ENCODE measurements around the gene DYRK1A. TPM values are rescaled to one million over a fixed set of nuclear protein-coding genes. Genes with fewer than 3 reads are reported as not detected.
"Not testable (repeated sequence)": the region's sequence is repeated elsewhere in the genome, so short reads cannot be mapped to it uniquely, and the experiment has no call there.

The DYRK1A gene
- polyA plus RNA-seq, result 4.3 TPM

DNA sequence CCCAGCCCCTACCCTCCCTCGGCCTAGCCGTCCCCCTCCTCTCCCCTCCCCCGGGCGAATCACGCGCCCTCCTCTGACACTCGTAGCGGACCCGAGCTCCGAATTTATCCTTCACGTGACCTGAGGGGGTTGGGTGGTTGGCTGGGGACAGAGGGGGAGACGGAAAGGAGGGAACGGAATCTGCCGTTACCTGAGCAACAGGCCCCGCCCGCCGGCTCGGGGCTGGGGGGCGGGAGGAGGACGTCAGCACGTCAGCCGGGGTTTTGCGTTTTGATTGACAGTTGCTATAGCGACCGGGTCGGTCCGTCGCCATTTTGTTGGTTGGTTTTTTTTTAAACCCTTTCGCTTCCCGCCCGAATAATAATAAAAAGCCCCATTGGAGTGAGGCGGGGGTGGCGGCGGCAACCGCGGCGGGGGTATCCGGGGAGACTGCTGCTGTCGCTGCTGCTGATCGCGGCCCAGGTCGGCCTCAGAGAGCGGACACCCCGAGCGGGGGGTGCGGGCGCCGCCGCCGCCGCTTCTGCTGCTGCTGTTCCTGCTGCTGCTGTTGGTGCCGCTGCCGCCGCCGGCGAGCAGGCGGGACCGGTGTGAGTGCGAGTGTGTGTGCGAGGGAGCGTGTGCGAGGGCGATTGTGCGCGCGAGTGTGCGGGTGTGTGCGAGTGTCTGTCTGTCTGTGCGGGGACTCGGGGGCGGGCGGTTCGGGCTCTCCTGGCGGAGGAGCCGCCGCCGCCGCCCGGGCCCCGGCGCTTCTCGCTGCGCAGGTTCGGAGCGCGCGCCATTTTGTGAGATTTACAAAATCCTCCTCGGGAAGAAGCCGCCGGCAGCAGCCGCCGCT, at the start of gene DYRK1A:
DYRK1A (plus strand) TSS at position 292 of the 835 bp plus-strand sequence. CDS start 53,602 bp downstream, outside the sequence.
- peak within 1 kb of the TSS; percentile 99 to 100 (median 99) for H3K27ac Mint-ChIP-seq
- H3K4me1 Mint-ChIP-seq, result peaks cover 34 to 48% (median 46%) of the 10 kb centered on the region in 3 donors
- no peaks in the 10 kb centered on the region for H3K36me3 Mint-ChIP-seq
- H3K9me3 Mint-ChIP-seq, result peaks cover 0 to 4% (median 0%) of the 10 kb centered on the region in 3 donors
- no peaks in the 10 kb centered on the region for H3K27me3 Mint-ChIP-seq
- H3K4me3 Mint-ChIP-seq, result peak within 1 kb of the TSS; percentile 96 to 100 (median 98)

GRCh38 chr21:37319551-37319950, 47.0 kb upstream of the DYRK1A start:
- H3K4me3 Mint-ChIP-seq, result no peak overlapping the region
- no peak overlapping the region for H3K27ac Mint-ChIP-seq
- H3K9me3 Mint-ChIP-seq, result peaks cover 5 to 9% (median 8%) of the 10 kb centered on the region in 3 donors
- H3K27me3 Mint-ChIP-seq, result peaks cover 2% of the 10 kb centered on the region
- H3K36me3 Mint-ChIP-seq, result no peaks in the 10 kb centered on the region
- H3K4me1 Mint-ChIP-seq, result no peaks in the 10 kb centered on the region

- H3K9me3 Mint-ChIP-seq, result peaks cover 5 to 9% (median 7%) of the 10 kb centered on the region in 3 donors
- no peak overlapping the region for H3K27ac Mint-ChIP-seq
- H3K4me3 Mint-ChIP-seq, result no peak overlapping the region
- no peaks in the 10 kb centered on the region for H3K36me3 Mint-ChIP-seq
- H3K27me3 Mint-ChIP-seq, result no peaks in the 10 kb centered on the region
- no peaks in the 10 kb centered on the region for H3K4me1 Mint-ChIP-seq
These were observed 44.5 kb upstream of the DYRK1A start for GRCh38 chr21:37322084-37322483.

DNA sequence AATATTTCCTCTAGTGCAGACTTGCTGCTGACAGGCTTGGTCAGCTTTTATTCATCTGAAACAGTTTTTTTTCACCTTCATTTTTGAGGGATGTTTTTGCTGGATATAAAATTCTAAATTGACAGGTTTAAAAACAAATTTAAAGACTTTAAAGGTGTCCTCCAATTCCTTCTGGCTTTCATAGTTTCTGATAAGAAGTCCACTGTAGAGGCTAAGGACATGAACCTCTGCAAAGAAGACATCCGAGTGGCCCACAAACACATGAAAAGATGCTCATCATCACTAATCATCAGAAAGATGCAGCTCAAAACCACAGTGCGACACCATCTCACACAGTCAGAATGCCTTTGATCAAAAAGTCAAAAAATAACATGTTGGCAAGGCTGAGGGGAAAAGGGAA, 42.0 kb upstream of the DYRK1A start:
- Mint-ChIP-seq H3K4me1 (no peaks in the 10 kb centered on the region), H3K27ac (no peak overlapping the region), H3K9me3 (peaks cover 2 to 8% (median 3%) of the 10 kb centered on the region in 3 donors), H3K36me3 (no peaks in the 10 kb centered on the region), H3K27me3 (no peaks in the 10 kb centered on the region), H3K4me3 (no peak overlapping the region)

GRCh38 chr21:37328147-37328546, 38.4 kb upstream of the DYRK1A start:
- not testable (repeated sequence) for H3K4me3 Mint-ChIP-seq, H3K27ac Mint-ChIP-seq, H3K4me1 Mint-ChIP-seq, H3K27me3 Mint-ChIP-seq, H3K36me3 Mint-ChIP-seq, H3K9me3 Mint-ChIP-seq

DNA sequence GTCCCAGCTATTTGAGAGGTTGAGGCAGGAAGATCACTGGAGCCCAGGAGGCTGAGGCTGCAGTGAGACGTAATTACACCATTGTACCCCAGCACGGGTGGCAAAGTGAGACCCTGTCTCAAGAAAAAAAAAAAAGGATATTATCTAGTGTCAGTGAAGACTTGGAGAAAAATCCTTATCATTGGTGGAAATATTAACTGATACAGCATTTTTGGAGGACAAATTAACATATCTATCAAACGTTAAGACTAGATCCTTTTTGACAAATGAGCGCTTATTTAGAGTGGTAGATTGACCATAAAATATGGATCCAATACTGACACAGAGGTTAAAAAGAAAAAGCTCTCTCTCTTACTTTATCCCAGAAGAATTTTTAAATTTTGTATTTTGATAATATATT, 35.2 kb upstream of the DYRK1A start:
- Mint-ChIP-seq H3K36me3 (peaks cover 1% of the 10 kb centered on the region), H3K4me3 (no peak overlapping the region), H3K27ac (no peak overlapping the region), H3K4me1 (peaks cover 0 to 3% (median 0%) of the 10 kb centered on the region in 3 donors), H3K9me3 (peaks cover 0 to 2% (median 0%) of the 10 kb centered on the region in 3 donors), H3K27me3 (peaks cover 4% of the 10 kb centered on the region)

- Mint-ChIP-seq H3K27ac (no peak overlapping the region), H3K4me3 (no peak overlapping the region), H3K4me1 (peaks cover 0 to 3% (median 0%) of the 10 kb centered on the region in 3 donors), H3K27me3 (peaks cover 4% of the 10 kb centered on the region), H3K9me3 (peaks cover 0 to 2% (median 0%) of the 10 kb centered on the region in 3 donors), H3K36me3 (peaks cover 3% of the 10 kb centered on the region)
These were observed 31.5 kb upstream of the DYRK1A start for GRCh38 chr21:37335053-37335452.

GRCh38 chr21:37337179-37337578, 29.4 kb upstream of the DYRK1A start:
- Mint-ChIP-seq H3K27me3 (peaks cover 6% of the 10 kb centered on the region), H3K4me3 (no peak overlapping the region), H3K4me1 (peaks cover 0 to 3% (median 0%) of the 10 kb centered on the region in 3 donors), H3K36me3 (peaks cover 3% of the 10 kb centered on the region), H3K9me3 (peaks cover 0 to 4% (median 2%) of the 10 kb centered on the region in 3 donors), H3K27ac (no peak overlapping the region)

DNA sequence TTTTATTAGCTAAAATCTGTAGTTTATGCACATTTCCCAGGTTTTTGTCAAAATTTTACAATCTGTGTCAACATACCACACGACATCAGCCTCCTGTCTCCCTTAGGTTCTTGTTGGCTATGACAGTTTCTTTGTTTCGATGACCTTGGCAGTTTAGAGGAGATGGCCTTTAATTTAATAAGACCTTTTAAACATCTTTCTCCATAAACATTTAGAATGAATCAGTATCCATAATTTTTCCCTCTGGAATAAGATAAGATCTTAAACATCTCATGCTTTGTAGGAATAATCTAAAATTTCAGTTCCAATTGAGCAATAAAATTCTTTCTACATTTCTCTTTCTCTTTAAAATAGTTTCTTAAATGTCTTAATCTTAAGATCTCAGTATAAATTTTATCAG, 28.7 kb upstream of the DYRK1A start:
- peaks cover 0 to 4% (median 2%) of the 10 kb centered on the region in 3 donors for H3K9me3 Mint-ChIP-seq
- no peak overlapping the region for H3K27ac Mint-ChIP-seq
- H3K27me3 Mint-ChIP-seq, result peaks cover 6% of the 10 kb centered on the region
- peaks cover 3% of the 10 kb centered on the region for H3K36me3 Mint-ChIP-seq
- peaks cover 0 to 3% (median 0%) of the 10 kb centered on the region in 3 donors for H3K4me1 Mint-ChIP-seq
- H3K4me3 Mint-ChIP-seq, result no peak overlapping the region

DNA sequence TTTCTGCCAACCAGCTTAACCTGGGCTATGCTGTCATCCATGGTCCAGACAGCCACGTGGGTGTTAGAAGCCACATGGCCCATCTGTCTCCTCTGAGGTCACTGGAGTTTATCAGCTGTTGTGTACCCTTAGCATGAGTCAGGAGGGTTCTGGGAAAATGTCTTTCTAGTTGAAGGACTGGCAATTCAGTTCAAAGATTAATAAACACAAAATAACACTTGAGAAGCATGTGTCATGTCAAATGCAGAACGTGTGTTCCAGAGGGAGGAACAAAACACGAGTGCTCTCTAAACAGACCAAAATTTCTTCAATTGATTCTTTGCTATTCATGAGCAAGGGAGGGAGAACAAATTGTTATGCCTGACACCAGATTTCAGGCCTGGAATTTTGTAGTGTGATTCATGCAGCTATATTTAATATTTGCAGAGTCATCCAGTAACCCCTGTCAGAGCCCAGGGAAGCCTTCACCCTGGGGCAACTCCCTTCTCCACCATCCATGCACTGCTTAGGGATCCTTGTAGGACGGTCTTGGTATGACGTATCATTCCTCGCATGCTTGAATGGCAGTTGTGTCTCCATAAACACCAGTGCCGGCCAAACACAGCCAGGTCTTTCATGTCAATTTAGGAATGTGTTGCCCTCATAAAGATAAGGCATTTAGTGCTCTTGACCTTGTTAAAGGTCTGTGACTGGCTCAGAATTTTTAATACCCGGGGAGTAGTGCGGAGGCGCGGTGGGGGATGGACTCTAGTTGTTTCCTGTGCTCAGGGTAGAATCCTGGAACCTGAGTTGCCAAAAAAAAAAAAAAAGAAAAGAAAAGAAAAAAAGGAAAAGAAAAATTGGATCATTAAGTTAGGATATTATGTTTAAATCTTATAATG, 27.7 kb upstream of the DYRK1A start:
- H3K9me3 Mint-ChIP-seq, result peaks cover 0 to 4% (median 2%) of the 10 kb centered on the region in 3 donors
- H3K4me3 Mint-ChIP-seq, result no peak overlapping the region
- H3K4me1 Mint-ChIP-seq, result peaks cover 0 to 3% (median 0%) of the 10 kb centered on the region in 3 donors
- H3K27me3 Mint-ChIP-seq, result peaks cover 6% of the 10 kb centered on the region
- H3K36me3 Mint-ChIP-seq, result peaks cover 3% of the 10 kb centered on the region
- no peak overlapping the region for H3K27ac Mint-ChIP-seq

- no peak overlapping the region for H3K27ac Mint-ChIP-seq
- peaks cover 0 to 4% (median 2%) of the 10 kb centered on the region in 3 donors for H3K9me3 Mint-ChIP-seq
- no peak overlapping the region for H3K4me3 Mint-ChIP-seq
- peaks cover 0 to 2% (median 0%) of the 10 kb centered on the region in 3 donors for H3K4me1 Mint-ChIP-seq
- H3K36me3 Mint-ChIP-seq, result peaks cover 3% of the 10 kb centered on the region
- H3K27me3 Mint-ChIP-seq, result peaks cover 5% of the 10 kb centered on the region
These were observed 27.0 kb upstream of the DYRK1A start for GRCh38 chr21:37339552-37339939.

DNA sequence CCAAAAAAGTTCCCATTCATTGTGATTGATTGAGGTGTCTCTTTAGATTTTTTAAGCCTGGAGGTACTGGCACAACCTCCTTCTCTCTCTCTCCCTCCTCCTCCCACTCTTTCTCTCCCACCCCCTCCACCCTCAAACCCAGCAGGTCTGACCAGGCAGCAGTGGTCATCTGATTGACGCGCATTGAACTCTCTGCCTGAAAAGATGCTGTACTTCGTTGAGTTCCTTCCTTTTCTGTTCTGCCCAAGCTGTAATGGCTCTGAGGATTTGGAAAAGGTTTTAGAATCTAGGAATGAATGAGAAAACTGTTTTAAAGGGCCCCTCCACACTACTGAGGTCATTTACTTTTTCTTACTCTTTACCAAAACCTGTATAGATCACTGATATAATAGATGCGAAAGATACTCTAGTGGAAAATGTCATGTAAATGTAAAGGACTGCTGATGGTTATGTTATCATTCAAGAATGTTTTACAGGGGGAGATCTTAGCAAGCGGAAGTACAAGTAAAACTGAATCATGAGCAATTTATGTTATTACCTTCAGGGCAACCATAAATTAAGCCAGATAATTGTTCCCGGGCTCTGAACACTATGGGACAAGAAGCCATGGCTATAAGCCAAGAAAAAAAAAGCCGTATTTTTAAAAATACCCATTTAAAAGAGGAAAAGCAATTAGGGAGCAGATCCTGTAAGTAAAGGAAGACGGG, 25.2 kb upstream of the DYRK1A start:
- H3K4me3 Mint-ChIP-seq, result no peak overlapping the region
- no peaks in the 10 kb centered on the region for H3K4me1 Mint-ChIP-seq
- peaks cover 2% of the 10 kb centered on the region for H3K36me3 Mint-ChIP-seq
- no peak overlapping the region for H3K27ac Mint-ChIP-seq
- H3K9me3 Mint-ChIP-seq, result peaks cover 0 to 4% (median 0%) of the 10 kb centered on the region in 3 donors
- peaks cover 2% of the 10 kb centered on the region for H3K27me3 Mint-ChIP-seq

DNA sequence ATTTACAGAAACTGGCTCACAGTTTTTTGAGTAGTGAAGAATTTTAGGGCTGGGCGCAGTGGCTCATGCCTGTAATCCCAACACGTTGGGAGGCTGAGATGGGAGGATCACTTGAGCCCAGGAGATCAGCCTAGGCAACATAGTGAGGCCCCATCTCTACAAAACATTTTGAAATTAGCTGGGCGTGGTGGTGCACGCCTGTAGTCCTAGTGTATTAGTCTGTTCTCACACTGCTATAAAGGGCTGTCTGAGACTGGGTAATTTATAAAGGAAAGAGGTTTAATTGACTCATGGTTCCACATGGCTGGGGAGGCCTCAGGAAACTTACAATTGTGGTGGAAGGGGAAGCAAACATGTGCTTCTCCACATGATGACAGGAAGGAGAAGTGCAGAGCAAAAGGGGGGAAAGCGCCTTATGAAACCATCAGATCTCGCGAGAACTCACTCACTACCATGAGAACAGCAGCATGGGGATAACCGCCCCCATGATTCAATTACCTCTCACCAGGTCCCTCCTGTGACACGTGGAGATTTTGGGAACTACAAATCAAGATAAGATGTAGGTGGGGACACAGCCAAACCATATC, 24.4 kb upstream of the DYRK1A start:
- H3K4me3 Mint-ChIP-seq, result no peak overlapping the region
- peaks cover 2% of the 10 kb centered on the region for H3K27me3 Mint-ChIP-seq
- H3K27ac Mint-ChIP-seq, result peak overlapping the region in 1 of 3 donors; percentile 72
- H3K36me3 Mint-ChIP-seq, result peaks cover 1% of the 10 kb centered on the region
- H3K9me3 Mint-ChIP-seq, result peaks cover 0 to 4% (median 1%) of the 10 kb centered on the region in 3 donors
- H3K4me1 Mint-ChIP-seq, result no peaks in the 10 kb centered on the region

DNA sequence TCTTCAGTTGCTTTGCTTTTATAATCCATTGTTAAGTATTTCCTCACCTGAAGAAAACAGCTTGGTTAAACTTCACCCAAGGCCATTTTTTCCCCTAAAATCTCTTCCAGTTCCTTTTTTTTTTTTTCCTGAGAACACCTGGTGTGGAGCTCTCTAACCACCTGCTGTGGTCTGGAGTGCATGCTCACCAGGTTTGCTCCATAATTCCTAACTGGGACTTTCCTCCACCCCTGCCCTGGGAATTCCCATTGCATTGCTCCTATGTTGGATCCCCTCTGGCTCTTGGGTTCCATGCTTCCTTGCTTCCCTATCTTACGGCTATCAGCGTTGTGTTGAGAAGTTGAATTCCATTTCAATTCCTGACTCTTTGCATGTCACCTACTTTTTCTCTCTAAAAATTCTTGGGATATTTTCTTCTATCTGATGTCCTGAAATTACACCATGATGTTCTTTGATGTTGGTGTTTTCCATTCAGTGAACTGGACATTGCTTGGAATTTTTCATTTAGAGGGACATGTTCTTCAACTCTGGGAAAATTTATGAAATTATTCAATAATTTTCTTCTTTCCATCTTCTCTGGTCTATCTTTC, 19.6 kb upstream of the DYRK1A start:
- Mint-ChIP-seq H3K27me3 (no peaks in the 10 kb centered on the region), H3K9me3 (peaks cover 6 to 16% (median 7%) of the 10 kb centered on the region in 3 donors), H3K4me1 (no peaks in the 10 kb centered on the region), H3K36me3 (peaks cover 2% of the 10 kb centered on the region), H3K27ac (no peak overlapping the region), H3K4me3 (no peak overlapping the region)
